ENCODE data around the gene DUOXA1.
"Not testable (repeated sequence)": the region's sequence is repeated elsewhere in the genome, so short reads cannot be mapped to it uniquely, and the experiment has no call there.

DUOXA1 gene

GRCh38 chr15:45146405-45146804, 16.7 kb upstream of the DUOXA1 start:
- Mint-ChIP-seq H3K4me3 (no peak overlapping the region), H3K36me3 (ENCODE audit: insufficient read depth) (no peaks in the 10 kb centered on the region), H3K27me3 (no peaks in the 10 kb centered on the region), H3K4me1 (ENCODE audit: low read depth in 2 of 2) (peaks cover 2 to 8% of the 10 kb centered on the region in 2 donors), H3K27ac (peak overlapping the region in 1 of 2 donors; percentile 79), H3K9me3 (no peaks in the 10 kb centered on the region)
- ATAC-seq (replicated peaks) = no peak
- no peak for DNase-seq

GRCh38 chr15:45144775-45145174, 15.1 kb upstream of the DUOXA1 start:
- ATAC-seq (replicated peaks) (no peak), DNase-seq (no peak)
- Mint-ChIP-seq H3K9me3 (no peaks in the 10 kb centered on the region), H3K27ac (no peak overlapping the region), H3K4me3 (no peak overlapping the region), H3K4me1 (ENCODE audit: low read depth in 2 of 2) (peaks cover 2 to 8% of the 10 kb centered on the region in 2 donors), H3K36me3 (ENCODE audit: insufficient read depth) (no peaks in the 10 kb centered on the region), H3K27me3 (no peaks in the 10 kb centered on the region)

- Mint-ChIP-seq H3K36me3 (ENCODE audit: insufficient read depth) (no peaks in the 10 kb centered on the region), H3K4me3 (no peak overlapping the region), H3K27ac (no peak overlapping the region), H3K9me3 (no peaks in the 10 kb centered on the region), H3K4me1 (ENCODE audit: low read depth in 2 of 2) (peaks cover 2 to 7% of the 10 kb centered on the region in 2 donors), H3K27me3 (no peaks in the 10 kb centered on the region)
- DNase-seq = no peak
- ATAC-seq (replicated peaks) = no peak
Measured at GRCh38 chr15:45143946-45144345, 14.3 kb upstream of the DUOXA1 start.

GRCh38 chr15:45143056-45143455, 13.4 kb upstream of the DUOXA1 start:
- H3K9me3 Mint-ChIP-seq = no peaks in the 10 kb centered on the region
- H3K27ac Mint-ChIP-seq = no peak overlapping the region
- H3K27me3 Mint-ChIP-seq = peaks cover 0 to 5% of the 10 kb centered on the region in 2 donors
- DNase-seq = no peak
- peaks cover 2 to 5% of the 10 kb centered on the region in 2 donors for H3K4me1 Mint-ChIP-seq (ENCODE audit: low read depth in 2 of 2)
- ATAC-seq (replicated peaks) = no peak
- no peaks in the 10 kb centered on the region for H3K36me3 Mint-ChIP-seq (ENCODE audit: insufficient read depth)
- H3K4me3 Mint-ChIP-seq = no peak overlapping the region

GRCh38 chr15:45141386-45141785, 11.7 kb upstream of the DUOXA1 start:
- Mint-ChIP-seq H3K27ac (peak overlapping the region in 1 of 2 donors; percentile 52), H3K4me3 (no peak overlapping the region), H3K36me3 (ENCODE audit: insufficient read depth) (no peaks in the 10 kb centered on the region), H3K9me3 (no peaks in the 10 kb centered on the region), H3K27me3 (peaks cover 5 to 15% of the 10 kb centered on the region in 2 donors), H3K4me1 (ENCODE audit: low read depth in 2 of 2) (peaks cover 3 to 5% of the 10 kb centered on the region in 2 donors)
- DNase-seq (no peak), ATAC-seq (replicated peaks) (no peak)

- ATAC-seq (replicated peaks) = no peak
Measured at GRCh38 chr15:45140557-45141250, 11.0 kb upstream of the DUOXA1 start.

GRCh38 chr15:45139770-45140169, 10.1 kb upstream of the DUOXA1 start:
- H3K9me3 Mint-ChIP-seq = no peaks in the 10 kb centered on the region
- peaks cover 2 to 5% of the 10 kb centered on the region in 2 donors for H3K4me1 Mint-ChIP-seq (ENCODE audit: low read depth in 2 of 2)
- H3K36me3 Mint-ChIP-seq (ENCODE audit: insufficient read depth) = no peaks in the 10 kb centered on the region
- ATAC-seq (replicated peaks) (no peak), DNase-seq (no peak)
- H3K27me3 Mint-ChIP-seq = peaks cover 15 to 22% of the 10 kb centered on the region in 2 donors
- H3K27ac Mint-ChIP-seq = no peak overlapping the region
- no peak overlapping the region for H3K4me3 Mint-ChIP-seq

More at GRCh38 chr15:45140557-45141250, 11.0 kb upstream of the DUOXA1 start:
- H3K36me3 Mint-ChIP-seq (ENCODE audit: insufficient read depth) = no peaks in the 10 kb centered on the region
- peaks cover 11 to 20% of the 10 kb centered on the region in 2 donors for H3K27me3 Mint-ChIP-seq
- no peaks in the 10 kb centered on the region for H3K9me3 Mint-ChIP-seq
- no peak overlapping the region for H3K4me3 Mint-ChIP-seq
- DNase-seq = no peak
- H3K4me1 Mint-ChIP-seq (ENCODE audit: low read depth in 2 of 2) = peaks cover under 1 to 4% of the 10 kb centered on the region in 2 donors
- H3K27ac Mint-ChIP-seq = no peak overlapping the region

- H3K27ac Mint-ChIP-seq = no peak overlapping the region
- peaks cover 22 to 29% of the 10 kb centered on the region in 2 donors for H3K27me3 Mint-ChIP-seq
- H3K36me3 Mint-ChIP-seq (ENCODE audit: insufficient read depth) = peaks cover 3% of the 10 kb centered on the region
- no peak overlapping the region for H3K4me3 Mint-ChIP-seq
- peaks cover 7 to 8% of the 10 kb centered on the region in 2 donors for H3K4me1 Mint-ChIP-seq (ENCODE audit: low read depth in 2 of 2)
- DNase-seq = no peak
- no peaks in the 10 kb centered on the region for H3K9me3 Mint-ChIP-seq
- no peak for ATAC-seq (replicated peaks)
Measured at GRCh38 chr15:45138814-45139765, 9.4 kb upstream of the DUOXA1 start.

GRCh38 chr15:45137703-45138102, 8.0 kb upstream of the DUOXA1 start:
- peaks cover 4% of the 10 kb centered on the region for H3K36me3 Mint-ChIP-seq (ENCODE audit: insufficient read depth)
- H3K4me3 Mint-ChIP-seq = no peak overlapping the region
- peaks cover 7 to 8% of the 10 kb centered on the region in 2 donors for H3K4me1 Mint-ChIP-seq (ENCODE audit: low read depth in 2 of 2)
- ATAC-seq (replicated peaks) (no peak), DNase-seq (no peak)
- H3K9me3 Mint-ChIP-seq = no peaks in the 10 kb centered on the region
- no peak overlapping the region for H3K27ac Mint-ChIP-seq
- peaks cover 36 to 43% of the 10 kb centered on the region in 2 donors for H3K27me3 Mint-ChIP-seq

- H3K9me3 Mint-ChIP-seq = no peaks in the 10 kb centered on the region
- ATAC-seq (replicated peaks) (peak; percentile 35), DNase-seq (no peak)
- H3K4me1 Mint-ChIP-seq (ENCODE audit: low read depth in 2 of 2) = peaks cover 7 to 8% of the 10 kb centered on the region in 2 donors
- peaks cover 4% of the 10 kb centered on the region for H3K36me3 Mint-ChIP-seq (ENCODE audit: insufficient read depth)
- peaks cover 48 to 56% of the 10 kb centered on the region in 2 donors for H3K27me3 Mint-ChIP-seq
- no peak overlapping the region for H3K27ac Mint-ChIP-seq
- H3K4me3 Mint-ChIP-seq = peak overlapping the region in 1 of 2 donors; percentile 72
Measured at GRCh38 chr15:45136378-45136764, 6.7 kb upstream of the DUOXA1 start.

- H3K4me3 Mint-ChIP-seq = peak overlapping the region in 1 of 2 donors; percentile 78
- ATAC-seq (replicated peaks) = peak; percentile 14
- not testable (repeated sequence) for H3K36me3 Mint-ChIP-seq (ENCODE audit: insufficient read depth); H3K9me3 Mint-ChIP-seq; H3K27ac Mint-ChIP-seq; DNase-seq; H3K4me1 Mint-ChIP-seq (ENCODE audit: low read depth in 2 of 2)
- H3K27me3 Mint-ChIP-seq = peaks cover 53 to 61% of the 10 kb centered on the region in 2 donors
Measured at GRCh38 chr15:45135705-45136377, 6.2 kb upstream of the DUOXA1 start.

GRCh38 chr15:45134682-45135604, 5.3 kb upstream of the DUOXA1 start:
- no peaks in the 10 kb centered on the region for H3K9me3 Mint-ChIP-seq
- H3K4me1 Mint-ChIP-seq (ENCODE audit: low read depth in 2 of 2) = peaks cover 7 to 8% of the 10 kb centered on the region in 2 donors
- H3K27ac Mint-ChIP-seq = peak overlapping the region in 1 of 2 donors; percentile 10
- peaks cover 4% of the 10 kb centered on the region for H3K36me3 Mint-ChIP-seq (ENCODE audit: insufficient read depth)
- peak overlapping the region; percentile 67 to 78 for H3K4me3 Mint-ChIP-seq
- no peak for DNase-seq
- ATAC-seq (replicated peaks) = peak; percentile 72
- peaks cover 61 to 67% of the 10 kb centered on the region in 2 donors for H3K27me3 Mint-ChIP-seq
